SH-SY5Y (cell line): ENCODE measurements around the gene CCNYL1.

Experiments
- GATA2 ChIP-seq: IDR thresholded peaks from 2 replicates; pipeline ENCODE4 v1.6.1; 2011; ENCODE audit warnings: mild to moderate bottlenecking, low read depth, low read length
- GATA3 ChIP-seq: IDR thresholded peaks from 2 replicates; pipeline ENCODE4 v1.6.1; 2011; ENCODE audit warnings: low read depth, mild to moderate bottlenecking, low read length, moderate library complexity

The CCNYL1 gene

GRCh38 chr2:207746131-207746530 is 34.7 kb downstream of the CCNYL1 start:
- TF ChIP-seq GATA2 = no peak
- TF ChIP-seq GATA3 = no peak

GRCh38 chr2:207747653-207748560 is 36.5 kb downstream of the CCNYL1 start:
- no peak for TF ChIP-seq GATA3
- TF ChIP-seq GATA2 = no peak

- TF ChIP-seq GATA2 = no peak
- TF ChIP-seq GATA3 = no peak
Observed at GRCh38 chr2:207748993-207749392, 37.6 kb downstream of the CCNYL1 start.

- TF ChIP-seq GATA3 (no peak), GATA2 (no peak)
Observed at GRCh38 chr2:207749873-207750272, 38.4 kb downstream of the CCNYL1 start.

GRCh38 chr2:207750345-207750744 is 38.9 kb downstream of the CCNYL1 start:
- TF ChIP-seq GATA3 = no peak
- no peak for TF ChIP-seq GATA2

- no peak for TF ChIP-seq GATA2
- no peak for TF ChIP-seq GATA3
Observed at GRCh38 chr2:207750876-207751275, 39.4 kb downstream of the CCNYL1 start.

- no peak for TF ChIP-seq GATA3
- no peak for TF ChIP-seq GATA2
Observed at GRCh38 chr2:207754498-207755383, 43.3 kb downstream of the CCNYL1 start.

- no peak for TF ChIP-seq GATA2
- no peak for TF ChIP-seq GATA3
Observed at GRCh38 chr2:207758025-207758424, 46.6 kb downstream of the CCNYL1 start.

GRCh38 chr2:207759890-207760289 is 48.5 kb downstream of the CCNYL1 start:
- no peak for TF ChIP-seq GATA3
- TF ChIP-seq GATA2 = no peak

- peak; percentile 56 for TF ChIP-seq GATA3
- TF ChIP-seq GATA2 = peak; percentile 61; the same call in 1 of the 2 replicates
Observed at GRCh38 chr2:207760453-207760852, 49.0 kb downstream of the CCNYL1 start.

GRCh38 chr2:207762146-207762545 is 50.7 kb downstream of the CCNYL1 start:
- TF ChIP-seq GATA2 (no peak), GATA3 (no peak)

GRCh38 chr2:207763303-207763917 is 52.0 kb downstream of the CCNYL1 start:
- TF ChIP-seq GATA3 = no peak
- TF ChIP-seq GATA2 = no peak

GRCh38 chr2:207764096-207764630 is 52.7 kb downstream of the CCNYL1 start:
- TF ChIP-seq GATA3 = no peak
- TF ChIP-seq GATA2 = no peak

GRCh38 chr2:207765547-207765946 is 54.1 kb downstream of the CCNYL1 start:
- TF ChIP-seq GATA2 (no peak), GATA3 (no peak)
